Activated T-cell treated with anti-CD3 and anti-CD28 coated beads for 1 hour (primary cell): ENCODE measurements around the gene SAV1.
"Not testable (repeated sequence)": the region's sequence is repeated elsewhere in the genome, so short reads cannot be mapped to it uniquely, and the experiment has no call there.

Source experiments
- DNase-seq: peaks from one replicate; pipeline ENCODE4 v3.0.0-alpha.2; 2020; ENCODE audit warnings: low read depth

Gene SAV1

GRCh38 chr14:50665300-50665699 lies 2.8 kb downstream of the SAV1 start:
- DNase-seq = not testable (repeated sequence)

- DNase-seq = not testable (repeated sequence)
Measured at GRCh38 chr14:50664579-50664978, 3.5 kb downstream of the SAV1 start.

- no peak for DNase-seq
Measured at GRCh38 chr14:50659327-50659974, 8.7 kb downstream of the SAV1 start.

GRCh38 chr14:50658203-50658602 lies 9.9 kb downstream of the SAV1 start:
- DNase-seq = no peak

GRCh38 chr14:50657753-50658152 lies 10.4 kb downstream of the SAV1 start:
- DNase-seq = no peak

GRCh38 chr14:50656776-50657175 lies 11.3 kb downstream of the SAV1 start:
- DNase-seq = no peak

- DNase-seq = no peak
Measured at GRCh38 chr14:50649691-50650090, 18.4 kb downstream of the SAV1 start.

GRCh38 chr14:50647753-50648152 lies 20.4 kb downstream of the SAV1 start:
- DNase-seq = no peak

GRCh38 chr14:50647282-50647681 lies 20.8 kb downstream of the SAV1 start:
- DNase-seq = no peak

GRCh38 chr14:50635141-50635540 lies 33.0 kb downstream of the SAV1 start:
- DNase-seq = no peak

- no peak for DNase-seq
Measured at GRCh38 chr14:50633954-50634353, 34.2 kb downstream of the SAV1 start.

- no peak for DNase-seq
Measured at GRCh38 chr14:50631408-50631821, 36.7 kb downstream of the SAV1 start.

GRCh38 chr14:50624947-50625346 lies 43.2 kb downstream of the SAV1 start:
- DNase-seq = not testable (repeated sequence)

GRCh38 chr14:50624447-50624846 lies 43.7 kb downstream of the SAV1 start:
- no peak for DNase-seq

- no peak for DNase-seq
Measured at GRCh38 chr14:50622978-50623377, 45.1 kb downstream of the SAV1 start.

GRCh38 chr14:50620341-50620740 lies 47.8 kb downstream of the SAV1 start:
- DNase-seq = no peak

GRCh38 chr14:50619569-50620141 lies 48.5 kb downstream of the SAV1 start:
- no peak for DNase-seq

- no peak for DNase-seq
Measured at GRCh38 chr14:50616275-50616674, 51.8 kb downstream of the SAV1 start.

- DNase-seq = no peak
Measured at GRCh38 chr14:50615552-50615951, 52.6 kb downstream of the SAV1 start.

GRCh38 chr14:50615056-50615455 lies 53.0 kb downstream of the SAV1 start:
- DNase-seq = no peak

- no peak for DNase-seq
Measured at GRCh38 chr14:50612806-50613205, 55.3 kb downstream of the SAV1 start.

GRCh38 chr14:50610465-50610864 lies 57.6 kb downstream of the SAV1 start:
- no peak for DNase-seq

- DNase-seq = no peak
Measured at GRCh38 chr14:50608302-50608851, 59.7 kb downstream of the SAV1 start.

GRCh38 chr14:50607761-50608160 lies 60.3 kb downstream of the SAV1 start:
- no peak for DNase-seq
